Measurements from ENCODE around the gene TTC29.
A peak's percentile ranks its signal among the peaks of the same experiment; 100 is the strongest.

- no peak for TF ChIP-seq EZH2 (optimal IDR thresholded peaks at IDR 0.05; ENCODE audit: low read depth, low read length)
- peak; percentile 71 for TF ChIP-seq CTCF (IDR thresholded peaks at IDR 0.05; ENCODE audit: low read length)
- TF ChIP-seq EZH2phosphoT487 (IDR thresholded peaks at IDR 0.05; ENCODE audit: low read length) = no peak
These were observed 29.1 kb downstream of the TTC29 start for GRCh38 chr4:146916479-146917076.

Measured in MM.1S (cell line).